Central memory CD8-positive, alpha-beta T cell (primary cell): ENCODE results near the gene TMCO4.

Experiments used
- ATAC-seq: fragments of 150-1000 bp; cut with Tn5 transposase; replicated peaks from 2 replicates; pipeline ENCODE4 v1.10.0; 2022; ENCODE audit warnings: mild to moderate bottlenecking, moderate FRiP score, moderate number of reproducible peaks; ENCODE audit not compliant: poor library complexity, severe bottlenecking; ENCODE audit errors: extremely low read depth
- DNase-seq, 2 donors: peaks; one replicate each; pipeline ENCODE4 v3.0.0; 2021; ENCODE audit warnings: low spot score in 2 of 2
- H3K27ac Mint-ChIP-seq: one replicate; pipeline ENCODE4 v1.8.0; 2022; ENCODE audit warnings: low read depth, mild to moderate bottlenecking, moderate library complexity, mixed read lengths
- H3K27me3 Mint-ChIP-seq: one replicate; pipeline ENCODE4 v1.8.0; 2022; ENCODE audit warnings: mixed read lengths
- H3K36me3 Mint-ChIP-seq: one replicate; pipeline ENCODE4 v1.8.0; 2022; ENCODE audit warnings: mild to moderate bottlenecking, moderate library complexity, mixed read lengths; ENCODE audit not compliant: insufficient read depth
- H3K4me1 Mint-ChIP-seq: one replicate; pipeline ENCODE4 v1.8.0; 2022; ENCODE audit warnings: mixed read lengths
- H3K4me3 Mint-ChIP-seq: one replicate; pipeline ENCODE4 v1.8.0; 2022; ENCODE audit warnings: mild to moderate bottlenecking, moderate library complexity, mixed read lengths
- H3K9me3 Mint-ChIP-seq: one replicate; pipeline ENCODE4 v1.8.0; 2022; ENCODE audit warnings: mixed read lengths

Gene TMCO4

GRCh38 chr1:19715334-19716203 lies 84.1 kb downstream of the TMCO4 start:
- peaks cover 15% of the 10 kb centered on the region for H3K4me1 Mint-ChIP-seq
- peaks cover 7% of the 10 kb centered on the region for H3K36me3 Mint-ChIP-seq
- H3K27me3 Mint-ChIP-seq, result no peaks in the 10 kb centered on the region
- peak; percentile 59 to 75 for DNase-seq
- H3K9me3 Mint-ChIP-seq, result no peaks in the 10 kb centered on the region
- no peak overlapping the region for H3K4me3 Mint-ChIP-seq
- H3K27ac Mint-ChIP-seq, result no peak overlapping the region
- ATAC-seq, result peak; percentile 94

GRCh38 chr1:19712928-19713327 lies 86.8 kb downstream of the TMCO4 start:
- Mint-ChIP-seq H3K9me3 (no peaks in the 10 kb centered on the region), H3K4me1 (peaks cover 18% of the 10 kb centered on the region), H3K27me3 (no peaks in the 10 kb centered on the region), H3K4me3 (no peak overlapping the region), H3K27ac (no peak overlapping the region), H3K36me3 (peaks cover 10% of the 10 kb centered on the region)
- ATAC-seq (no peak), DNase-seq (no peak)

GRCh38 chr1:19710825-19711611 lies 88.7 kb downstream of the TMCO4 start:
- ATAC-seq (no peak), DNase-seq (no peak)
- Mint-ChIP-seq H3K4me3 (no peak overlapping the region), H3K36me3 (peaks cover 11% of the 10 kb centered on the region), H3K9me3 (no peaks in the 10 kb centered on the region), H3K4me1 (peaks cover 18% of the 10 kb centered on the region), H3K27me3 (no peaks in the 10 kb centered on the region), H3K27ac (no peak overlapping the region)

- Mint-ChIP-seq H3K4me1 (peaks cover 11% of the 10 kb centered on the region), H3K36me3 (peaks cover 8% of the 10 kb centered on the region), H3K27me3 (no peaks in the 10 kb centered on the region), H3K4me3 (no peak overlapping the region), H3K9me3 (no peaks in the 10 kb centered on the region), H3K27ac (no peak overlapping the region)
- DNase-seq (no peak), ATAC-seq (no peak)
Observed at GRCh38 chr1:19709260-19709793, 90.4 kb downstream of the TMCO4 start.

- Mint-ChIP-seq H3K4me1 (peaks cover 11% of the 10 kb centered on the region), H3K36me3 (peaks cover 6% of the 10 kb centered on the region), H3K9me3 (no peaks in the 10 kb centered on the region), H3K27me3 (no peaks in the 10 kb centered on the region), H3K27ac (no peak overlapping the region), H3K4me3 (no peak overlapping the region)
- no peak for ATAC-seq
- no peak for DNase-seq
Observed at GRCh38 chr1:19708567-19709110, 91.1 kb downstream of the TMCO4 start.

GRCh38 chr1:19706136-19706535 lies 93.6 kb downstream of the TMCO4 start:
- ATAC-seq, result no peak
- Mint-ChIP-seq H3K4me3 (no peak overlapping the region), H3K9me3 (no peaks in the 10 kb centered on the region), H3K36me3 (peaks cover 7% of the 10 kb centered on the region), H3K4me1 (peaks cover 9% of the 10 kb centered on the region), H3K27ac (no peak overlapping the region), H3K27me3 (no peaks in the 10 kb centered on the region)
- no peak for DNase-seq

GRCh38 chr1:19705464-19705863 lies 94.3 kb downstream of the TMCO4 start:
- no peak for ATAC-seq
- no peak for DNase-seq
- Mint-ChIP-seq H3K4me1 (peaks cover 2% of the 10 kb centered on the region), H3K27me3 (no peaks in the 10 kb centered on the region), H3K9me3 (no peaks in the 10 kb centered on the region), H3K36me3 (peaks cover 8% of the 10 kb centered on the region), H3K4me3 (no peak overlapping the region), H3K27ac (no peak overlapping the region)

GRCh38 chr1:19704247-19705113 lies 95.2 kb downstream of the TMCO4 start:
- DNase-seq (peak; percentile 41 to 43), ATAC-seq (no peak)
- Mint-ChIP-seq H3K27ac (no peak overlapping the region), H3K27me3 (no peaks in the 10 kb centered on the region), H3K4me1 (no peaks in the 10 kb centered on the region), H3K36me3 (peaks cover 8% of the 10 kb centered on the region), H3K4me3 (no peak overlapping the region), H3K9me3 (no peaks in the 10 kb centered on the region)

GRCh38 chr1:19703280-19703679 lies 96.4 kb downstream of the TMCO4 start:
- ATAC-seq, result no peak
- DNase-seq, result no peak
- no peaks in the 10 kb centered on the region for H3K9me3 Mint-ChIP-seq
- H3K27me3 Mint-ChIP-seq, result no peaks in the 10 kb centered on the region
- no peak overlapping the region for H3K27ac Mint-ChIP-seq
- no peak overlapping the region for H3K4me3 Mint-ChIP-seq
- peaks cover 8% of the 10 kb centered on the region for H3K36me3 Mint-ChIP-seq
- no peaks in the 10 kb centered on the region for H3K4me1 Mint-ChIP-seq

GRCh38 chr1:19700079-19700777 lies 99.5 kb downstream of the TMCO4 start:
- H3K9me3 Mint-ChIP-seq, result no peaks in the 10 kb centered on the region
- H3K4me3 Mint-ChIP-seq, result no peak overlapping the region
- peaks cover 12% of the 10 kb centered on the region for H3K36me3 Mint-ChIP-seq
- no peak overlapping the region for H3K27ac Mint-ChIP-seq
- DNase-seq (no peak), ATAC-seq (no peak)
- H3K27me3 Mint-ChIP-seq, result no peaks in the 10 kb centered on the region
- H3K4me1 Mint-ChIP-seq, result no peaks in the 10 kb centered on the region

GRCh38 chr1:19698181-19698580 lies 101.5 kb downstream of the TMCO4 start:
- H3K27me3 Mint-ChIP-seq, result no peaks in the 10 kb centered on the region
- no peaks in the 10 kb centered on the region for H3K4me1 Mint-ChIP-seq
- no peak for ATAC-seq
- no peaks in the 10 kb centered on the region for H3K9me3 Mint-ChIP-seq
- H3K36me3 Mint-ChIP-seq, result peaks cover 15% of the 10 kb centered on the region
- DNase-seq, result no peak
- no peak overlapping the region for H3K27ac Mint-ChIP-seq
- H3K4me3 Mint-ChIP-seq, result no peak overlapping the region
